Pulmonary artery endothelial cell (primary cell): ENCODE measurements around the gene GYS1. TPM values are rescaled to one million over a fixed set of nuclear protein-coding genes. Genes with fewer than 3 reads are reported as not detected.
"Not testable (repeated sequence)": the region's sequence is repeated elsewhere in the genome, so short reads cannot be mapped to it uniquely, and the experiment has no call there.

Source experiments
- DNase-seq: peaks from one replicate; pipeline ENCODE4 v3.0.0-alpha.2; 2011; ENCODE audit warnings: low read depth, low spot score
- total RNA-seq: library from RNA; depleted of rRNA; stranded (reverse); fragments of >200 nt; gene quantifications from 2 replicates; pipeline ENCODE4 v1.2.3, GENCODE V29; 2014

Gene GYS1
- total RNA-seq, 1 donor from 2014 or later, result 30.3 TPM

GRCh38 chr19:48945817-48946216, 47.3 kb downstream of the GYS1 start:
- no peak for DNase-seq

GRCh38 chr19:48945415-48945814, 47.7 kb downstream of the GYS1 start:
- DNase-seq, result no peak

- no peak for DNase-seq
Observed at GRCh38 chr19:48943081-48943480, 50.0 kb downstream of the GYS1 start.

GRCh38 chr19:48940902-48941301, 52.2 kb downstream of the GYS1 start:
- DNase-seq, result no peak

- no peak for DNase-seq
Observed at GRCh38 chr19:48938256-48938655, 54.9 kb downstream of the GYS1 start.

- DNase-seq, result no peak
Observed at GRCh38 chr19:48935864-48936263, 57.2 kb downstream of the GYS1 start.

GRCh38 chr19:48934837-48935236, 58.3 kb downstream of the GYS1 start:
- no peak for DNase-seq

GRCh38 chr19:48933382-48933932, 59.7 kb downstream of the GYS1 start, which contains the start of gene DHDH:
DHDH (plus strand) TSS chr19:48933699; CDS start chr19:48933722, 23 bp downstream.
- no peak for DNase-seq

- DNase-seq, result no peak
Observed at GRCh38 chr19:48928164-48929025, 64.7 kb downstream of the GYS1 start.

- not testable (repeated sequence) for DNase-seq
Observed at GRCh38 chr19:48927692-48928091, 65.4 kb downstream of the GYS1 start.

- DNase-seq, result peak; percentile 79
Observed at GRCh38 chr19:48926909-48927308, 66.2 kb downstream of the GYS1 start.

- DNase-seq, result not testable (repeated sequence)
Observed at GRCh38 chr19:48925890-48926289, 67.2 kb downstream of the GYS1 start.

GRCh38 chr19:48925240-48925843, 67.8 kb downstream of the GYS1 start:
- no peak for DNase-seq

GRCh38 chr19:48922548-48923490, 70.3 kb downstream of the GYS1 start:
- no peak for DNase-seq

GRCh38 chr19:48921721-48922500, 71.2 kb downstream of the GYS1 start:
- DNase-seq, result no peak

- no peak for DNase-seq
Observed at GRCh38 chr19:48920949-48921348, 72.2 kb downstream of the GYS1 start.

GRCh38 chr19:48919271-48919670, 73.8 kb downstream of the GYS1 start:
- DNase-seq, result not testable (repeated sequence)

- DNase-seq, result no peak
Observed at GRCh38 chr19:48918801-48919247, 74.3 kb downstream of the GYS1 start.
